ENCODE measurements around the gene BMF.
"Not testable (repeated sequence)": the region's sequence is repeated elsewhere in the genome, so short reads cannot be mapped to it uniquely, and the experiment has no call there.

Gene BMF

DNA sequence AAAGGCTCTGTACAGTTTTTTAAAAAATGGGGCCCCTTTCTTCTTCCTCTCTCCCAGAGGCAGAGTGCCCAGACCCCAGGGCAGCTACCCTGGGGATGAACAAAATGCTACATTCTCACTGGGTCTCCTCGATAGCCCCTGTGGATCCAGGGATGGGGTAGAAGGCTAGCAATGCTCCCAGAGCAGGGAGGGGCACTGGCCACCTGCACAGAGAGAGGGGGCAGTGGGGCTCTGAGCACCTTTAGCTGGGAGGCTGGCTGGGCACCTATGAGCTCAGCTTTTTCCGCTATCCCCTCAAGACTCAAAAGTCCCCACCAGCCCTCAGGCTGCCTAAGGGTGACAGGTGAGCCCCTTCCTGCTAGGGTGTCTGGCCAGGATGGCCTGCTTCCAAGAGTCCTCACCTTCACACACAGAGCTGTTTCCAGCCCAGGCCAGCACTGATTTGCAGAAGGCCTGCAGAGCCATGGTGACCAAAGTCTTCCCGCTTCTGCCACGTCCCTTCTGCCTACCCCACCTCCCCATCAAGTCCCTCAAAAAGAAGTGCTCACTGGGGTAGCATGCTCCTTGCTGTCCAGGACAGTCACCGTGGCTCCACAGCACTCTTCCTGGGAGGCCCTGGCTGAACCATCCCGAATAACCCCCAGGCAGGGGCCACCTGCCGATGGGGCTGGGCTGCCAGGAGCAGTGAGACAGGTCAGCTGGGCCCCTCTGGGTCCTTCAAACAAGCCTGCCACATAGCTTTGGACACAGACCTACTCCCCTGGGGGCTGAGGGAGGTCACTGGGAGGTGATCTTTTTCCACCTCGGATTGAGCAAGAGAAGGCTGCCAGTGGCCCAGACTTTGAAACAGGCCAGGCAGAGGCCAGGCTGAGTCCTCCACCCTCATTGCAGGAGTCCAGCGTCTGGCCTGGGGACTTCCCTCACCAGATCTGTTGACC lies 20.4 kb downstream of the BMF start:
- no peak for DNase-seq

DNA sequence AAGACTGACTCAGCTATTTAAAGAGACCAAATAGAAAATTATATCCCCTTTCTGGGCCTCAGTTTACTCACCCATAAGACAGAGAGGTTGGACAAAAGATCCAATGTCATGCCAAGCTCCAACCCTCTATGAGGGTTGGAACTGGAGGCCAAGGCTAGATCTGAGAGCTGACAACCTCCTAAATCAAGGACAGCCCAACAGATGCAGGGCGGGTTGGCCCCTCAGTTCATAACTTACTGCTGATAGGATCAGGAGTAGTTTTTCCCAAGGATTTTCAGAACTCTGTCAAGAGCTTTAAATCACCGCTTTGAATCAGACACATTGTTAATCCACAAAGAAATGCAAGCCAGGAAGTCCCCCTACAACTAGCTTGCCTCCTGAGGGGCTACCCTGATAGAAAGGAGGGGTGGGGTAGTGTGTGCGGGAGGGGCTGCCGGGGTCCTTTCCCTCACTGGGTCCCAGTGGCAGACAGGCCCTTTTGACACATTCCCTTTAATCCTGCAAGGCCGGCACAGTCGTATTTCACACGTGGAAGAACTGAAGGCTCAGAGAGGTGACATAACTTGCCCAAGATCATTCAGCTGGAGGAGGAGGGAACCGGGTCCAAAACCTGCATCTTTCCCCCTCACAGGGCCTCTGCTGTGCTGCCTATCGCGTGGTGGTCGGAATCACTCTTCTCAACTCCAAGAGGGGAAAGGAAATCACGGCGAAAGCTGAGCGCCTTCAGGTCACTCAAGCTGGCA lies 21.4 kb downstream of the BMF start:
- no peak for DNase-seq

DNA sequence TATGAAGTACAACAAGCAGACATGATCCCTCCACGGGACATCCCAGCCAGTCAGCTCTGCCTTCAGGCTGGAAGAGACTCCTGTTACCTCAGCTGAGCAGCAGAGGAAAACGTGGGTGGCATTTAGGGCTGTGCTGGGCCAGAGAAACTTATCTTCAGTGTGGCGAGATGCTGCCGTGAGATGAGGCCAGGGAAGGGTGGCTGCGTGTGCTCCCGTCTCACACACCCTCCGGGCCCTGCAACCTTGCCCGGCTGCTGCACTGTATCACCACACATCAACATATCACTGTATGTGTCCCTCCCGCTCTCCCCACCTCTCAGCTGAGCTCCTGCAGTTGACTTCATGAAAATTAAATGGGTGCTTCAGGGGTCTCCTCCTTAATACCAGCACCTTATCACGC lies 23.4 kb downstream of the BMF start:
- no peak for DNase-seq

- no peak for DNase-seq
Measured at GRCh38 chr15:40084650-40085049, 24.0 kb downstream of the BMF start.

DNA sequence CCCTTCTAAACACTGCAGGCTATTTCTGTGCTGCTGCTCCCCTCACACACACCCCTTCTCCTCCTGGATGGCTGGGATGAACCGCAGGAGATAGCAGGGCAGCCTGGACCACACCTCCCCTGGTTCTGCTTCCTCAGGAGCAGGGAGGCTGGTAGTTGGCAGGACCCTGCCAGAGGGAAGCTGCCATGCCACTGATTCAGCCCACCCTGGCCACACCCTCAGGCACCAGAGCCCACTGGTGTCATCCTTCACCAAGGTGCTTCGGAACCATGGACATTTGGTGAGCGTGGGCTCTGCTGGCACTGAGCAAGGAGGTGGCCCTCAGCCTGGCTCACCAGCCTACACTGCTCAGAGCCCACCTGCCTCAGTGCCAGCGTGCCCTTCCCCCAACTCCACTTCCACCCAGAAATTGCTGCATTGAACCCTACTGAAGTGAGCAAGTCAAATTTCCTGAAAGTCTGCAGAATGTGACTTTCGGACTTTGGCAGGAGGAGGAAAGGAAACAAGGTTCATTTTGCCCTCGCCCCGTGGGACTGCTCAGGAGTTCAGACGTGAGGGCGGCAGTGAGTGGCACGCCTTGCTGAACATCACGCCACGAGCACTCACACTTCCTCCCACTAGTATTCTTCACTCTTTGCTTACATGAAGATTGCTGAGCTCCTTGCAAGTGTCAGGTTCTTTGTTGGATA lies 26.3 kb downstream of the BMF start:
- DNase-seq = no peak

GRCh38 chr15:40081691-40082194 lies 26.9 kb downstream of the BMF start:
- DNase-seq = no peak

GRCh38 chr15:40080847-40081246 lies 27.8 kb downstream of the BMF start:
- no peak for DNase-seq

GRCh38 chr15:40080104-40080503 lies 28.6 kb downstream of the BMF start:
- DNase-seq = no peak

DNA sequence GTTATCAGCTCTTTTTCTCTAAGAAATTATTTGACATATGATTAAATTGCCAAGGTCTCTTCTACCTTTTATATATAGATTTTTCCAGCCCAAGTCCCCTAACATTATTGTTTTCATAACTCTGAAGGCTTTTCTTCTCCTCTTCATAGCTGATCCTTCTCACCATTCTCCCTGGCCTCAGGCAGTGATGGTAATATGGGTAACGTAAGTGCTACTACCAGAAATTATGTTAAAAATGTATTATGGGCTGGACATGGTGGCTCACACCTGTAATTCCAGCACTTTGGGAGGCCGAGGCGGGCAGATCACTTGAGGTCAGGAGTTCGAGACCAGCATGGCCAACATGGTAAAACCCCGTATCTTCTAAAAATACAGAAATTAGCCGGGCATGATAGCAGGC lies 29.2 kb downstream of the BMF start:
- no peak for DNase-seq

GRCh38 chr15:40075298-40076044 lies 33.2 kb downstream of the BMF start:
- no peak for DNase-seq

DNA sequence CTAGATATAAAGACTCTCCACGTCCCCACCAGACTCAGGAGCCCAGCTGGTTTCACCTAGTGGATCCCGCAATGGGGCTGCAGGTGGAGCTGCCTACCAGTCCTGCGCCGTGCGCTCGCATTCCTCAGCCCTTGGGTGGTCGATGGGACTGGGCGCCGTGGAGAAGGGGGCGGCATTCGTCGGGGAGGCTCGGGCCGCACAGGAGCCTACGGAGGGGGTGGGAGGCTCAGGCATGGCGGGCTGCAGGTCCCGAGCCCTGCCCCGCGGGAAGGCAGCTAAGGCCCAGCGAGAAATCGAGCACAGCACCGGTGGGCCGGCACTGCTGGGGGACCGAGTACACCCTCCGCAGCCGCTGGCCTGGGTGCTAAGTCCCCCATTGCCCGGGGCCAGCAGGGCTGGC lies 34.0 kb downstream of the BMF start:
- not testable (repeated sequence) for DNase-seq

- DNase-seq = not testable (repeated sequence)
Measured at GRCh38 chr15:40073716-40074490, 34.8 kb downstream of the BMF start.

DNA sequence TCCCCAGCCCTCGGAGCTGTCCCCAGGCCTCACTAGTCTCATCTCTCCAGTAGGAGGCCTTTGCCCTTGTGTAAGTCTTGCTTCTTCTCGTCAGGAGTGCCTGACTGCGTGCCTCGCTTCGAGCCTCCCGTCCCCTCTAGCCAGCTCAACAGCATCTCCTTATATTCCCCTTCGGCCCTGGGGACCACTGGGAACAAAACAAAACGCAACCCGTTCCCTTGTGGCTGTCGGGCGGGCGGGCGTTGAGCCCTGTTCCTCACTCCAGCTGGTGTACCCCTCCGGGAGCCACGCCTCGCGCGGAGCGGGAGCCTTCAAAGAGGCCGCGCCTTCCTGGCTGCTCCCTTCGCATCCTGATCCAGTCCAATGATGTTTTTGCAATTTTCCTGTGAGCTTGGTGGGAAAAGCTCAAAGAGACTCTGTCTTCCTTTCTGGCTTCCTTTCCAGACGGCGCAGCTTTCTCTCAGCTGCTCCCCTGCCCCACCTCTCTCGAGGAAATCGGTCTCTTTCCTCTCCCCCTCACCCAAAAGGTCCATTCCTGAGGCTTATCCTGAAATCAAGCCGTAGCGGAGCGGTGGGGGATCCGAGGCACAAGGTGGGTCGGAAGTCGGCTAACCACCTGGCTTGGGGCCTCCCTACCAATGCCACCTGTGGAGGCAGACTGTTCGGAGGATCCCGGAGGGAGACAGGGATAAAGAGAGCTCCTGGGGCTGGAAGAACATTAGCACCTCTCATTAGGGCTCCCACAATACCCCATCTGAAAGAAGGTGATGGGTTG lies 36.3 kb downstream of the BMF start:
- DNase-seq = no peak

DNA sequence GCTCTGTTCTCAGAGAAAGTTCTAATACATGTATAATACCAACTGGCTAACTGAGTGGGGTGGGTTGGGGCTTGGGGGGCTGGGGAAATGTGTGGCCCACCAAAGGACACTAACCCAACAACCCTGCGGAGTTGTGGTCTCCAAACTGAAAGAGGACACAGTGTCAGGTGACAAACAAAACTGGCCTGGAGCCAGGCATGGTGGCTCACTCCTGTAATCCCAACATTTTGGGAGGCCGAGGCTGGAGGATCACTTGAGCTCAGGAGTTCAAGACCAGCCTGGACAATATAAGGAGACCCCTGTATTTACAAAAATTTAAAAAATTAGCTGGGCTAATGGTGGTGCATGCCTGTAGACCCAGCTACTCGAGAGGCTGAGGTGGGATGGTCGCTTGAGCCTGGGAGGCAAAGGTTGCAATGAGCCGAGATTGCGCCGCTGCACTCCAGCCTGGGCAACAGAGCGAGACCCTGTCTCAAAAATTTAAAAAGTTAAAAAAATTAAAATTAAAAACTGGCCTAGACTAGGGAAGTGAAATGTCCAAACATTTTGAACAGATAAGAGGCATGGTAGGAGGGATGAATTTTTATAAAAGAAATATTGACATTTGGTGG lies 38.0 kb downstream of the BMF start:
- no peak for DNase-seq

DNA sequence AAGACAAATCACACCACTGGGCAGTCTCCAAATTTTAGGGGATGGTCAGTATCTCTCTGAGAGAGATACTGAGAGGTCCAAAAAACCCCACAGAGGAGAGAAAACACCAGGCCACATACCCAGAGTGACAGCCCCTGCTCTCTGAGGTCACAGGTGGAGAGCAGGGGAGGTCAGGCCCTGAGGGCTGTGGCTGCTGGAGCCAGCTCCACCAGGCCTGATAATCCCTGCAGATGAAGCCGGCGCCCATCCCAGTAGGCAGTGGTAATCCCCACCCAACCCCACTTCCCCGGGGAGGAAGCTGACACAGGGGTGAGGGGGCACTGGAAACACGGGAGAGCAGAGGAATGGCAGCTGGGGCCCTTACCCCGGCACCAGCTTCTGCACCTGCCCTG lies 38.5 kb downstream of the BMF start:
- no peak for DNase-seq

- DNase-seq = no peak
Measured at GRCh38 chr15:40069178-40070165, 39.2 kb downstream of the BMF start.

GRCh38 chr15:40067921-40068624 lies 40.6 kb downstream of the BMF start:
- DNase-seq = no peak

GRCh38 chr15:40066589-40066988 lies 42.1 kb downstream of the BMF start:
- DNase-seq = no peak

- no peak for DNase-seq
Measured at GRCh38 chr15:40065166-40065565, 43.5 kb downstream of the BMF start.

Data from activated CD4-positive, alpha-beta T cell treated with anti-CD3 and anti-CD28 coated beads for 4 hours (primary cell).